NT2/D1 (cell line): Measurements from ENCODE around the gene SND1.

Experiments used
- DNase-seq: peaks from one replicate; pipeline ENCODE4 v3.0.0-alpha.2; 2011; ENCODE audit warnings: low read depth, low spot score
- H3K27me3 ChIP-seq: 2 replicates; pipeline ENCODE4 v1.6.0; 2011; ENCODE audit warnings: mild to moderate bottlenecking; ENCODE audit not compliant: insufficient read length, insufficient read depth
- H3K36me3 ChIP-seq: 2 replicates; pipeline ENCODE4 v1.6.1; 2011; ENCODE audit warnings: mild to moderate bottlenecking, low read length, mixed read lengths; ENCODE audit not compliant: insufficient read depth, insufficient read length
- H3K4me1 ChIP-seq: 2 replicates; pipeline ENCODE4 v1.5.1; 2011; ENCODE audit not compliant: insufficient read depth, insufficient read length
- H3K4me3 ChIP-seq: 2 replicates; pipeline ENCODE4 v1.5.1; 2011; ENCODE audit warnings: low read depth; ENCODE audit not compliant: insufficient read length
- H3K9ac ChIP-seq: 2 replicates; pipeline ENCODE4 v1.6.0; 2011; ENCODE audit warnings: low read depth; ENCODE audit not compliant: insufficient read length
- H3K9me3 ChIP-seq: 2 replicates; pipeline ENCODE4 v1.5.1; 2011; ENCODE audit warnings: mild to moderate bottlenecking, low read length; ENCODE audit not compliant: insufficient read depth
- SUZ12 ChIP-seq: IDR thresholded peaks from 2 replicates; pipeline ENCODE4 v1.6.1; 2011; ENCODE audit not compliant: insufficient read length, insufficient read depth; ENCODE audit errors: extremely low read depth
- YY1 ChIP-seq: IDR thresholded peaks from 2 replicates; pipeline ENCODE4 v1.6.1; 2011; ENCODE audit not compliant: insufficient read length, insufficient read depth
- ZNF274 ChIP-seq: IDR thresholded peaks from 2 replicates; pipeline ENCODE4 v1.6.1; 2011; ENCODE audit warnings: mild to moderate bottlenecking, low read depth, low read length

The SND1 gene

GRCh38 chr7:127822822-127823508 is 171.0 kb downstream of the SND1 start:
- Histone ChIP-seq H3K9ac (no peak overlapping the region), H3K27me3 (no peaks in the 10 kb centered on the region), H3K4me3 (no peak overlapping the region), H3K9me3 (no peaks in the 10 kb centered on the region), H3K36me3 (no peaks in the 10 kb centered on the region), H3K4me1 (no peaks in the 10 kb centered on the region)
- no peak for DNase-seq
- no peak for TF ChIP-seq SUZ12
- no peak for TF ChIP-seq YY1
- TF ChIP-seq ZNF274, result no peak

GRCh38 chr7:127824682-127825081 is 172.7 kb downstream of the SND1 start:
- DNase-seq, result no peak
- no peak overlapping the region for H3K4me3 ChIP-seq
- no peak overlapping the region for H3K9ac ChIP-seq
- peaks cover 2% of the 10 kb centered on the region for H3K4me1 ChIP-seq
- H3K9me3 ChIP-seq, result no peaks in the 10 kb centered on the region
- H3K27me3 ChIP-seq, result no peaks in the 10 kb centered on the region
- H3K36me3 ChIP-seq, result no peaks in the 10 kb centered on the region
- TF ChIP-seq YY1 (no peak), ZNF274 (no peak), SUZ12 (no peak)

- H3K9ac ChIP-seq, result no peak overlapping the region
- peaks cover 2% of the 10 kb centered on the region for H3K4me1 ChIP-seq
- no peaks in the 10 kb centered on the region for H3K36me3 ChIP-seq
- H3K9me3 ChIP-seq, result no peaks in the 10 kb centered on the region
- H3K27me3 ChIP-seq, result no peaks in the 10 kb centered on the region
- TF ChIP-seq ZNF274, result no peak
- TF ChIP-seq YY1, result no peak
- TF ChIP-seq SUZ12, result no peak
- DNase-seq, result no peak
- no peak overlapping the region for H3K4me3 ChIP-seq
Observed at GRCh38 chr7:127828843-127829500, 177.0 kb downstream of the SND1 start.

- H3K36me3 ChIP-seq, result no peaks in the 10 kb centered on the region
Observed at GRCh38 chr7:127831318-127832219, 179.6 kb downstream of the SND1 start.

GRCh38 chr7:127832592-127832991 is 180.6 kb downstream of the SND1 start:
- peaks cover 2% of the 10 kb centered on the region for H3K4me1 ChIP-seq

More at GRCh38 chr7:127831318-127832219, 179.6 kb downstream of the SND1 start:
- Histone ChIP-seq H3K27me3 (no peaks in the 10 kb centered on the region), H3K4me1 (peaks cover 2% of the 10 kb centered on the region), H3K4me3 (no peak overlapping the region), H3K9me3 (peaks cover 8% of the 10 kb centered on the region; the same call in 1 of the 2 replicates), H3K9ac (no peak overlapping the region)
- DNase-seq, result no peak
- no peak for TF ChIP-seq YY1
- TF ChIP-seq ZNF274, result no peak
- no peak for TF ChIP-seq SUZ12

GRCh38 chr7:127833641-127834040 is 181.6 kb downstream of the SND1 start:
- Histone ChIP-seq H3K27me3 (no peaks in the 10 kb centered on the region), H3K9me3 (peaks cover 27% of the 10 kb centered on the region), H3K9ac (no peak overlapping the region), H3K4me3 (no peak overlapping the region), H3K36me3 (no peaks in the 10 kb centered on the region), H3K4me1 (peaks cover 2% of the 10 kb centered on the region)
- no peak for TF ChIP-seq SUZ12
- no peak for TF ChIP-seq YY1
- no peak for TF ChIP-seq ZNF274
- no peak for DNase-seq

More at GRCh38 chr7:127832592-127832991, 180.6 kb downstream of the SND1 start:
- no peak overlapping the region for H3K9ac ChIP-seq
- TF ChIP-seq ZNF274, result no peak
- TF ChIP-seq SUZ12, result no peak
- TF ChIP-seq YY1, result no peak
- H3K36me3 ChIP-seq, result no peaks in the 10 kb centered on the region
- no peak for DNase-seq
- H3K27me3 ChIP-seq, result no peaks in the 10 kb centered on the region
- H3K4me3 ChIP-seq, result no peak overlapping the region
- H3K9me3 ChIP-seq, result peaks cover 19% of the 10 kb centered on the region
